NCI-H226 (cell line): Measurements from ENCODE around the gene LCN2.
"Not testable (repeated sequence)": the region's sequence is repeated elsewhere in the genome, so short reads cannot be mapped to it uniquely, and the experiment has no call there.

Source experiments
- DNase-seq: peaks from one replicate; pipeline ENCODE4 v3.0.0-alpha.2; 2015

The LCN2 gene

DNA sequence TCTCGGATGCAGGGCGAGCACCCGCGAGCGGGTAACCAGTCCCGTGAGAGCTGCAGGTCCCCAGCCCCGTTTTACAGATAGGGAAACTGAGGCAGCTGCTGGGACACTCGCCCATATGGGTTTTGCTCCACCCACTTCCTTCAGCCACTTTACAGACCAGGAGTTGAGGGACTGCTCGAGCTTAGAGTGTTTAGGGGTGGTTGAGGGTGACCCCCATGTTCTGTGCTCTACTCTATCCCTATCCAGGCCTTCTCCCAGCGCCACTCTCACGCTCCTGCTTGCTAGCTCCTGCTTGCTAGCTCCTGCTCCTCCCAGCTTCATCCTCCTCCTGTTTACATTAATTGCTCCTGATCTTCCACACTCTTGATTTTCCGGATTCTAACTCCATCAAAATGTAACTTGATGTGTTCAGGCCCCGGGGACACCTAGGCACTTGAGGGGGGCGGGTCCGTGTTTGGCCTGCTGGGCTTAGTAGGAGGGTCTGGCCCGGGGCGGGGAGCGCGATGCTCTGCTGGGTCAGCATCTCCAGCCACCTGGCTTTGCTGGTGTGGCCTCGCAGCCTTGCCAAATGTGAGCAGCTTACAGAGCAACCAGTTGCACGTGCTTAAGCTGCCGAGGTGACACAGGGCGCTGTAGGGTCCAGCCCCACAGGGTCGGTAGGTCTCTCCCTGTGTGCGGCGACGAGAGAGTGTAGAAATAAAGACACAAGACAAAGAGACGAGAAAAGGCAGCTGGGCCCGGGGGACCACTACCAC, 20.2 kb upstream of the LCN2 start:
- no peak for DNase-seq

DNA sequence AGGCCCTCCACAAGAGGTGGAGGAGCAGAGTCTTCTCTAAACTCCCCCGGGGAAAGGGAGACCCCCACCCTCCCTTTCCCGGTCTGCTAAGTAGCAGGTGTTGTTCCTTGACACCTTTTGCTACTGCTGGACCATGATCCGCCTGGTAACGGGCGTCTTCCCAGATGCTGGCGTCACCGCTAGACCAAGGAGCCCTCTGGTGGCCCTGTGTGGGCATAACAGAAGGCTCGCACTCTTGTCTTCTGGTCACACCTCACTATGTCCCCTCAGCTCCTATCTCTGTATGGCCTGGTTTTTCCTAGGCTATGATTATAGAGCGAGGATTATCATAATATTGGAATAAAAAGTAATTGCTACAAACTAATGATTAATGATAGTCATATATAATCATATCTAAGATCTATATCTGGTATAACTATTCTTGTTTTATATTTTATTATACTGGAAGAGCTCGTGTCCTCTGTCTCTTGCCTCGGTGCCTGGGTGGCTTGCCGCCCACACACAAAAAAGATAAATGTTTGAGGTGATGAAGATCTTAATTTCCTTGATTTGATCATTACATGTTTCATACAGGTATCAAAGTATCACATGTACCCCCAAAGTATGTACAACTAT, 19.2 kb upstream of the LCN2 start:
- not testable (repeated sequence) for DNase-seq

DNA sequence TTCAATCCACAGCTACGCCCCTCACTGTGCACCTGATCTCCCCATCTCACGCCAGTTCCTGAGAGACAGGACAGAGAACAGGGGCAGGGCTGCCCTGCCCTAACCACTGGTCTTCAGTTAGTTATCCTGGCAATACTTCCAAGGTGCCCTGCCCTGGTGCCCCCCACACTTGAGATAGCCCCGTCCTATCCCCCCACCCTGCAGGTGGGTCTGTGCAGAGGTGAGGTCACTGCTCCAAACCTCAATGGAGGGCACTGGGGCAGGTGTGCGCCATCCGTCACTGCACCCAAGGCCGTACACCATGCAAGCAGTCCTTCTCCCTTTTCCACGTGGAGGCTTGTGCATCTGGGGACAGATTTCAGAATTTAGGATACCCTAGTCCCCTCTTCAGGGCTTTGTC, 18.6 kb upstream of the LCN2 start:
- DNase-seq, result not testable (repeated sequence)

DNA sequence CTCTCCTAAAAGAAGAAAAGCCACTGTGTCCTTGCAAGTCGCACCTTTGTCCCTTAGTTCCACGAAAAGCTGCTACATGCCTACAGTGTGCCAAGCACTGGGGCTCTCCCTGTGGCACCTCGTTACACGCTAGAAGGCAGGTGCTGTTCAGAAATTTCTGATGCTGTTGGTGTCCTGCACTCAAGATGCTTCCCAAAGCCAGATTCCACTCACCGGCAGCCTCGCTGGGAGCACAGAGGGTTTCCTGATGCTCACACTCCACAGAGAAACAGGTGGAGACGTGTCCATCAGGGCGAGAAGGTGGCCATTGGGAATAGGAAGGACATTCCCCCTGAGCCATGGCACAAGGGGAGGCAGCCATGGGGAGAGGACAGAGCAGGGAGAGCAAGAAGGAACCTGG, 17.9 kb upstream of the LCN2 start:
- DNase-seq, result not testable (repeated sequence)

DNA sequence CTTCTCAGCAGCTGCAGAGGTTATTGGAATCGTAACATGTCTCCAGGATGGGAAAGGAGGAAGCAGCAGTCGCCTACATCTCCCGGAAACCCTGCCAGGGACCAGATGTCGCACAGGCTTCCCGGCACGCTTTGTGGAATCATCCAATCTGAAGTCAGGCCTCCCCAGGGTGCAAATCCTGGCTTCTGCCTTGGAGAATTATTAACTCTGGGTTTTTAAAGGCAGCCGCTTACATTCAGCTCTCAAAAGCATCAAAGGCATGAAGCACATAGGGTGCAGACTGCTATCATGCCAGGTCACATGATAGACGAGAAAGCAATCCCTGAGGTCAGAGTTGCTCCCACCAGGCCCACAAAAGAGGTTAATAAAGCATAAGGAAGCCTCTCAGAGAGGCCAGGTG, 17.1 kb upstream of the LCN2 start:
- not testable (repeated sequence) for DNase-seq

DNA sequence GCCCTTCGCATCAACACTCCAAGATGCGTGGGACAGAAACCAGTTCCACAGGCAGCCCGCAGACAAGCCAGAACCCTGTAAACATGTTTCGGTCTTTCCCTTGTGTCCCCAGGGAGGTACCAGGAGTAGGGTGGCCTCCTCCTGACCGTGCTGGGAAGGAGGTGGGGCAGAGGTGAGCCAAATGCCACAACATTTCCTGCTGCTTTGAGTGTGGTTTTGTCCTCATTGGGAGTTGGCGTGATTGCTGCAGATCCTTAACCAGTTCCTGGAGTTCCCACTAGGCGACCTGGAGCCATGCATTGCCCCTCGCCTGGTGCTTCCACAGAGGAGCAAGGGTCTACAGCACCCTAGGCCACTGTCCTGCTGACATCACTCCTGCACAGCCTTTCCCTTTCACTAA, 13.7 kb upstream of the LCN2 start:
- not testable (repeated sequence) for DNase-seq

DNA sequence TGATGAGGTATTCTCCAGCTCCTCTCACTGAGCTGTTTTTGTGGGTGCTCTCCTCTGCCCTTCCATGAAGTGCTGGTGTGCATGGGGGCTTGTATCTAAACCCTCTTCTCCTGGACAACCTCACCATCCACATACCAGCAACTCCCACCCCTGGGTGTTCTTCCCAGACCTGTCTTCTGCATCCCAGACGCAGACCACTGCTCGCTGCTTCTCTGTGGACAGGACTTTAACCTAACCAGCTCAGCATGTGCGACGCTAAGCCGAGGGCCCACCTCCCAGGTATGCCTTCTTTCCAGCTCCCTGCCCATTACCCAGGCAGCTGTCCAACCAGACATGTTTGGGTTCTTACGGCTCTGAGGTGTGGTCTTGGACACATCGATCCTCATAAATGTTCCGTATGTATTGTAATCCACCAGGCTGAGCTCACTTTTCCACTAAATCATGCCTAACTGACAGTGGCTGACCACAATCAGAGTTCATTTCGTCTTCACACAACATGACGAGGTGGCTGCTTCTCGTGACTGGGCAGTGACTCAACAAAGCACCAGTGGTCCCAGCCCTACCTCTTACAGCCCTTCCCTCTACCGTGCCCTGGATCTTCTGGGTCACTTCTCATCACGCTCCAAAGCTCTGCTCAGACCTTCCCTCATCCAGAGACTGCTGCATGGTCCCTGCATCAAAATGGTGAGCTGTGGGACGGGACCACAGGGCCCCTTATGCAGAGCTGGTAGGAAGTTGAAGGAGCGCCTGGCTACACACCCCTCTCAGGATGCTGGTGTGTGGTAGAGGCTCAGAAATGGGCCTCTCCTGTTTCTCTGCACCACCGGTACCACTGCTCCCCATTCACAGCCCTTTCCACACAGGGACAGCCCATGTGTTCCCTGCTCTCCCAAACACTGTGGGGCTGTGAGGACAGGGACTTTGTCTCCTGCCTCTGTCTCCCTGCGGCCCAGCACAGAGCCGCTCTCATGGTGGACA, 12.1 kb upstream of the LCN2 start:
- DNase-seq, result no peak

DNA sequence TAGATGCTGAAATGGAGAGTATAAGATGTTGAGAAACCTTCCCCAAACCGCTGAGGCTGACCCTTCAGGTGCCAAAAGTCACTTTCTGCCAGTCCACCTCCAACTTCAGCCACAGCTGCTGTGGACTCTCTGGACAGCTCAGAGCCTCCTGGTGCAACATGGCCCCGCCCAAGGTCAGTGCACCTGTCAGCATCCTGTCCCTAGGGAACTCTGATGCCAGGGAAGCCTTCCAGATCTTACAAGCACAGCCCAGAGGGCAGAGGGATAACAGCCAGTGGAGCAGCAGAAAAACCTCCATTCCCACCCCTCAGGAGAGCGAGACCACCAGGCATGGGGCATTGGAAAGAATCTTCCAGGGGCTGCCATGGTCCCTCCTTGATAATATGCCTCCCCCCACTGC, 11.3 kb upstream of the LCN2 start:
- DNase-seq, result no peak

DNA sequence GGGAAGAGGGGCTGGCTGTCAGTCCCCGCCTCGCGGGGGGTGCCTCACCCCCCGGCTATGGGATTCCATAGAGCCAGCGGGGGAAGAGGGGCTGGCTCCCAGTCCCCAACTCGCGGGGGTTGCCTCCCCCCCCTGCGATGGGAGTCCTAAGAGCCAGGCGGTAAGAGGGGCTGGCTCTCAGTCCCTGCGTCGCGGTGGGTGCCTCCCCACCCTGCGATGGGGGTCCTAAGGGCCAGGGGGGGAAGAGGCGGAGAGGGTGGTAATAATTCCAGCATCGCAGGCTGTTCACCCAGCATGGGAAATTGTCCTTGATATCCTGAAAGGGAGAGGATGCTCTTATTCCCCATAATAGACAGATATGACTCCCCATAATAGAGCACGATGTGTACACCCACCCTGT, 9.6 kb upstream of the LCN2 start:
- DNase-seq, result no peak

DNA sequence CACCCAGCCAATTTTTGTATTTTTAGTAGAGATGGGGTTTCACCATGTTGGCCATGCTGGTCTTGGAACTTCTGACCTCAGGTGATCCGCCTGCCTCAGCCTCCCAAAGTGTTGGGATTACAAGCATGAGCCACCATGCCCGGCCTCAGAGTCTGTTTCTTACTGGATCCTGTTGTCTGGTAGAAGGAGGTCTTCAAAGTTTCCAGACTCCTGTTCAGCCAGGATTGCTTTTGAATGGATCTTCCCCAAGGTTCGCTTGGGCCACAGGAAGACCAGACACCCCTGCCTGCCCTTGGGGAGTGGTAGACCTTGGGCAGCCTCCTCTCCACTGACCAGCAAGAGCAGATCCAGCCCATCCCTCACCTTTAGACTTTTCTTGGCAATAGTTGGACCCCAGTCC, 7.6 kb upstream of the LCN2 start:
- DNase-seq, result no peak

DNA sequence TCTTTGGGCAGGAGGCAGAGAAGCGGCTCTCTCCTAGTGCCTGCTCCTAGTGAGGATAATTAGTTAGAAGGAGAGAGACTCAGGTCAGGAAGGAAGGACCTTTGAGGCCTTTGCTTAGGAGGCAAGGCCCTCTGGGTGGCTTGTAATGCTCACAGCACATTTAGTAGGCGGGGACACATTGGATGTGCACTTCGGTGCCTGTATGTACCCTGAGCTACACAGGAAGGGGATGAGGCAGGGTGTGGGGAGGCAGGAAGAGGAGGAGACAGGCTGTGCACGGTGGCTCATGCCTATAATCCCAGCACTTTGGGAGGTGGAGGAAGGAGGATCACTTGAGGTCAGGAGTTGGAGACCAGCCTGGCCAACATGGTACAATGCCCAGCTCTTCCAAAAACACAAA, 7.2 kb upstream of the LCN2 start:
- DNase-seq, result no peak

DNA sequence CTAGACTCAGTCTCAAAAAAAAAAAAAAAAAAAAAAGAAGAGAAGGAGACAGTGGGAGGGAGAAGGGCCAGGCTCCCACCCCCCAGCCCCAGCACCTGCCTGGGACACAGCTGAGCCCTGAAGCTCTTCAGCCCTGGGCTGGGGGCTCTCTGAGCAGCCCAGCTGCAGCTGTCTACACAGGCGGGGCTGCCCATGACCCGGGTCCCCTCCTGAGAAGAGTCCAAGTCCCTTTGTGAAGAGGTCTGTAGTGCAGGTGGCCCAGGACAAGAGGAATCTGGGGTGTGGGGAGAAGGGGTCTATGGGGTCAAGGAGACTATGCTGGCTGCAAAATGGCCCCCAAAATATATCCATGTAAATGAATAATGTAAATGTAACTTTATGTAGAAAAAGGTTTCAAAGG, 6.7 kb upstream of the LCN2 start:
- no peak for DNase-seq

DNA sequence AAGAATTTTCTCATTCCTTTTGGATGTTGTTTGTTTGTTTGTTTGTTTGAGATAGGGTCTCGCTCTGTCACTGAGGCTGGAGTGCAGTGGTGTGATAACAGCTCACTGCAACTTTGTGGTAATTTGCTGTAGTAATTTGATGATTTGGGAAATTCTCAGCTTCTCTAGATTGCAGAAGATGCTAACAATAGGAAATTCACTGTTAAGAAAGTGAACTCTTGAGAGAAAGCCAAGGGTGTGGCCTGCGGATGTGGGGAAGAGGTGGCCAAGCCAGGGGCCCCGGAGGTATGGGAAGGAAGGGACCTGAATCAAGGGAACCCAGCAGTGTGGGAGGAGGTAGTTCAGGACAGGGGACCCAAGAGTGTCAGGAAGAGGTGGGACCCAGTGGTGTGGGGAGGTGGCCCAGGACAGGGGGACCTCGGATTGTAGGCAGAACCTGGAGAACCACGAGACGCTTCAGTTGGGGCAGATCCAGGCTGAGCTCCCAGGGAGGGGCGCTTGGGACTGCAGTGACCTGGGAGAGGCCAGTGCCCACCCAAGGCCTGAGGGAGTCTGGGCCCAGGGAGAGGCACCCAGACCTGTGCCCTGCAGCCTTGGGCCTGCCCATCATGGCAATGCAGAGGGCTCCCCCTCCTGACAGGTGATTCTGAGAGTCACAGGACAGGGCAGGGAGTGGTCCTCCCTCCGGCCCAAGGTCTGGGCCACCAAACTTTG, 5.6 kb upstream of the LCN2 start:
- DNase-seq, result no peak

DNA sequence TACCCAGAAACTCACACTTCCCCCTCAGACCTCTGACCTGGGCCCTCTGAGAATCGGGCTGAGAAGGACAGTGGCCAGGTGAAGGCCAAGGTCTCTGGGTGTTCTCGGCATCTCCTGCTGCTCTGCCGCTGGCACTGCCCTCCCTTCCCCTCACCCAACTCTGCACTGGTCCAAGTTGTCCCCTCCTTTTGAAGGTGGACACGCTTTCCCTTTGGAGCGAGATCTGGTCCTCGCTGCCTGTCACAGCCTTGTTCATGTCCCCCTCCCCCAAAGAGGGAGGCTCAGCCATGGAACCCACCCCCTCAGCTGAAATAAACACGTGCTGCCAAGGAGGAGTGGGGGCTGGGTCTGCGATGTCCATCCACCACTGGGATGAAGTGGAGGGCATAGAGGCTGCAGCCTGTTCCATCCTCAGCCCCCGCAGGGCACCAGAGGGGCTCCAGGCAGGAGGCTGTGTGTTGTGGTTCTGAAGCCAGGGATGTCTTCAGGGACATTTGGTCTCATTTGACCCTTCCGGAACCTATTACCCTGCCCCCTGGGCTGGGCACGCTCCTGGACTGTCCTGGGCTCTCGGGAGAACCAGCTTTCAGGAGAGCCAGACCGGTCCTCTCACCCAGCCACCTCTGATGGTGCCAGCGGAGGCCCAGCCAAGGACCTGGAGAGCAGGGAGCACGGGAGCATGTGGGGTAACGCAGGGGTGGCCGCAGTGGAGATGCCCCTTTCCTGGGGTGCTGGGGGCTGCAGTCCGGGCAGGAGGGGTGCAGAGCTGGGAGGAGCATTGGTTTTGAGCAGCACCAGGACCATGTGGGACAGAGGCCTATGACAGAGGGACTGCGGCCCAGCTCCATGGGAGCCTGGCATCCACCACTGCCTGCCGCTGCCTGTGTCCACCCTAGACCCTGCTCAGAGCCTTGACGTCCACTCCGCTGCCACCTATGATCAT, 4.7 kb upstream of the LCN2 start:
- DNase-seq, result no peak

DNA sequence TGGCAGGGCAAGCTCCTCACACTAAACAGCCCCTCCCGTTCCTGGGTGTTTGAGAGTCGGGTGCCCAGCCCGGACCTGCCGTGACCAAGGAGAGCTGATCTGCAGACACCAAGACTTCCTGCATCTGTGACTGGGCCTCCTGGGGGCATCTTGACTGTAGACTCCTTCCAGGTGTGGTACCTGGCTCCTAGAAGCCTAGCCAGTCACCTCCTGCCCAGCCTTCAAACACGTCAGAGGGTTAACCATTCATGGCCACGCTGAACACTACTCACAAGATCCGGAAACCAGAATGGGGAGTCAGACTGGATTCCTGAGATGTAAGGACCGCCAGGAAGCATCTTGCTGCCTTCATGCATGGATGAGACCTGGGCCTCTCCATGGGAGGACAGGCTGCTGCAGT, 3.7 kb upstream of the LCN2 start:
- no peak for DNase-seq

DNA sequence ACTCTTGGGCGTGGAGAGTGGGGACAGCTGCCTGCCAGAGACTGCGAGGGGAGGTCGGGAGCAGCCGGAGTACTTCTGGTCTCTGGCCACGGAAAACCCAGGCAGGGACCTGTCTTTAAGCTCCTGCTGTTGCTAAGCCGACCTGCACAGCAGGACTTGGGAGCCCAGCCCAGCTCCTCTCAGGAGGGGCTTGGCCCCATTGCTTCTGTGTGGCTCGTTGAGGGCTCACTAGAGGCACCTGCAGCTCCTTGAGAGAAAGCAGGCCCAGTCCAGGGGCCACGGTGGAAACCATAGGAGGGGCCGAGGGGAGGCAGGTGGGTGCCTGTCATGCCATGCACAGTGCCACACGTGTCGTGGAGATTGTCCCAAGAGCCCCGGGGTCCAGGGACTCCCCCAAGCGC, 3.3 kb upstream of the LCN2 start:
- DNase-seq, result no peak

DNA sequence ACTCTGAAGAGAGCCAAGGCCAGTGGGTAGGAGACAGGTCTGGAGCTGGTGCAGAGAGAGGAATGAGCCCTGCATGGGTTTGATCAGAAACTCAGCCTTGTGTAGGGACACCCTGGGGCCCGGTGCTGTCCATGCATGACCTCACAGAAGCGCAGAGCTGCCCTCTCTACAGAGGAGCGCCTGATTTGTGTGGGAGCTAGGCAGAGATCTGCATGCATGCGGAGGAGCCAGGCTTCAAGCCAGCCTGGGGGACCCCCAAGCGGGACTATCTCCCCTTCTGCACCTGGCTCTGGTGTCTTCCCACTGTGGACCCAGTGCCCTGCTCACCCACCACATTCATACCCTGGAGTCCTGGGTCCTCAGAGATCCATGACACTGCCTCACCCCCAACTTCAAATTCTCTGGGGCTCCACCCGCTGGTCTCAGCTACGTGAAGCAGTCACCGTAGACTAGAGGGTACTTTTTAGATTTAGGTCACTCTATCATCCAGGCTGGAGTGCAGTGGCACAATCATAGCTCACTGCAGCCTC, 2.6 kb upstream of the LCN2 start:
- DNase-seq, result no peak

DNA sequence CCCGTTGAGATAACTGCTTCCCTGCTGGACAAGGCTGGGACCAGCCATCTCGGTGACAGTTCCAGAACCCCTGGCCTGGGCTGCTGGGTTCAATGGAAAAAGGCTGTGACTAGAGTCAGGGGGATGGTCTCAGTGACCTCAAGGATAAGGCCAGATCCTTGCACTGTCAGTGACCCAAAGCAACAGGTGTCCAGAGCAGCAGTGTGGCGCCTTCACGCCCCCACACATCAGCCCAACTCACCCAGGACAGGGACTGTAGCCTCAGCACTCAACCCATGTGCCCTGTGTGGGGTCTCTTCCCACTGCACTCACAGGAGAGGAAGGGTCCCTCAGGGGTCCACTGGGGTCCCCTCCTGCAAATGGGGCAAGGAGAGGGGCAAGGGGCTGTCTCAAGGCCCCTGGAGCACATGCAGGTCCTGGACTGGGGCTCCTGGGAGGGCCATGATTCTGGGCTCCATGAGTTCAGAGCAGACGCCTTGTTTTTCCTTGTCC, 698 bp upstream of the LCN2 start:
- no peak for DNase-seq

DNA sequence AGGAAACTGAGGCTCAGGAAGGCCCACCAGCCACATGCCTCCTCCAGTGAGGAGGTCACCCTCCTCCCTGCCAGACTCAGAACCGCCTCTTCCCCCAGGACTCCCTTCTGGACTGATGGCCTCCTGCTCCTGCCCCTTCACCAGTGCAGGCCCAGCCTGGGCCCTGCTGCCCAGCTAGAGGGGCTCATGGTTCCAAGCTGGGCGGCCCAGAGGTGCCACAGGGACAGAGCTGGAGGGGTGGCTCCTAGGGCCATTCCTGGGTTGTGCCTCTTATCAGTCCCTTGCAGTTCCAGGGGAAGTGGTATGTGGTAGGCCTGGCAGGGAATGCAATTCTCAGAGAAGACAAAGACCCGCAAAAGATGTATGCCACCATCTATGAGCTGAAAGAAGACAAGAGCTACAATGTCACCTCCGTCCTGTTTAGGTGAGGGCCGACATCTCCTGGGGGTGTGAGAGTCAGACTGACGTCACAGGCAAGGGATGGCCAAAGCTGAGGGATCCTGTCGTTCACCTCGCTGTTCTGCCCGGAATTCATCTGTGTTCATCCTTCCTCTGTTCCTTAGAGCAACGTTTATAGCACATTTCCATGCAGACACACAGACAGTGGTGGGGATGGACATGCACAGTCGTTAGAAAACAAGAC, 819 bp downstream of the LCN2 start:
- no peak for DNase-seq

DNA sequence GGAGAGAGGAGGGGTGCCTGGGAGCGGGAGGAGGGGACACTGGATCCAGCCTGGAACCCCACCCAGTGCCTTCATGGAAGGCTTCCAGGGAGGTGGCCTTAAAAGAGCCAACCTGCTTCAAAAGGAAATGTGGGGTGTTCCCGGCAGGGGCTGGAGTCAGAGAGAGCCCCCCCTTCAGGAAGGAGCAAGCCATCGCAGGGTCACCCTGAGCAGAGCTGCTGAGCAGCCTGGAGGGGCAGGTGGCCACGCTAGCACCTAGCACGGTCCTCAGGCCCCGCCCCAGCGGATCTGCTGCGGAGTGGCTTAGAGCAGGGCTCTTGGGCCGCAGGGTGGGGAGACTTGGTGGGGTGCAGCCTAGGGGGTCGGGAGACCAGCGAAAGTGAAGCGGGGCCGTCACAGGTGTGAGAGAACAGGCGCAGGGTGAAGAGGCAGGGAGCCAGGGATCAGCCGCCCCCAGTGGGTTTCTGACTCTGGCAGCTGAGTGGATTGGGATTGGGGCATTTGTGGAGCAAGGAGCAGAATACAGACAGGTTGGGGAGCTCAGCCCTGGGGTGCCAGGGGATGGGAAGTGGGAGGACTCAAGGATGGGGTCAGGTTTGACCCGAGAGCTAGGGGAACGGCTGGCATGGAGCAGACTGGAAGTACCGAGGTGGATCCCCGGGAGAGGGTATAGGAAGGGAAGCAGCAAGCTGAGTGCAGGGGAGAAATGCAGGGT, 1.5 kb downstream of the LCN2 start:
- no peak for DNase-seq
